H1 (cell line): ENCODE measurements around the gene PLEKHS1. TPM values are rescaled to one million over a fixed set of nuclear protein-coding genes. Genes with fewer than 3 reads are reported as not detected.

ENCODE experiments used
- E2F6 ChIP-seq: IDR thresholded peaks from 2 replicates; pipeline ENCODE4 v1.6.1; 2012; ENCODE audit warnings: inconsistent platforms
- RBBP5 ChIP-seq: IDR thresholded peaks from 2 replicates; pipeline ENCODE4 v1.7.1; 2012; ENCODE audit warnings: low read depth, mild to moderate bottlenecking, inconsistent platforms, low read length, moderate library complexity, borderline replicate concordance
- YY1 ChIP-seq: IDR thresholded peaks from 2 replicates; pipeline ENCODE4 v1.6.1; 2011; ENCODE audit warnings: low read depth, mild to moderate bottlenecking, low read length
- polyA plus RNA-seq, 7 experiments: library from polyadenylated mRNA; depleted of rRNA in 3 of 7; stranded (reverse) in 5 of 7; unstranded in 2 of 7; fragments of >200 nt in 5 of 7; fragments of 200-250 nt in 2 of 7; gene quantifications; 1 replicate in 5 of 7; 2 replicates in 1 of 7; 4 replicates in 1 of 7; pipeline versions ENCODE4 v1.2.1 to v1.2.3, GENCODE V29; 2011 to 2013; ENCODE audit warnings: missing spikeins in 2 of 7, mixed read lengths in 2 of 7
- total RNA-seq: library from RNA; stranded (reverse); fragmentation: NEBNext Ultra II Directional; extraction: Animal tissue kit (Norgen Biotek cat#: 25700); gene quantifications from 2 replicates; pipeline ENCODE4 v1.2.1, GENCODE V29; 2021

Gene PLEKHS1
- total and polyA plus RNA-seq, 2 of the 8 experiments (the other 6 are each of a cell fraction or from before 2014, with no cell fraction given): not detected

GRCh38 chr10:113801569-113801968 is 50.1 kb downstream of the PLEKHS1 start (continued):
- TF ChIP-seq RBBP5 (no peak), YY1 (no peak), E2F6 (no peak)
